AG08395 (cell line): ENCODE data around the gene SLC15A5.

Experiments
- DNase-seq: peaks from one replicate; pipeline ENCODE4 v3.0.0; 2012; ENCODE audit warnings: mixed read lengths, low spot score

SLC15A5 gene

DNA sequence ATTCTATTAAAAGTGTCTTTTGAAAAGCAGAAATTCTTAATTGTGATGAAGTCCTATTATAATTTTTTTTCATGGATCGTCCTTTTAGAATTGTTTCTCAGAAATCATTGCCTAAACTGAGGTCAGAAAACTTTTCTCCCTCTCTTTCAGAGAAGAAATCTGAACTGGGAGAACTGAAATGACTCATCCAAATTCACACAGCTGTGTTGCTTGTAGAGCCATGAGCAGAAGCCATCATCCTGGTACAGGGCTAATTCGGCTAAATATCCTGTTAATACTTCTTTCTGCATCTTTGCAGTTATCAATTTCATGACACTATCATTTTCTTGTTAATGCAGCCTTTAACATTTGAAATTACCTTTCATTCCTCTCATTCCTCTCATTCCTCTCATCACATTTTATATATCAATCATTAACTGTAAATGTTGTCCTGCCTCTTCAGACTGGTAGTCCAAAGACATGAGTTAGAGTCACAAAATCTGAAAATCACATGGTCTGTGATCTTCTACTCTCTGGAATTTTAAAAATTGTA lies 15.5 kb downstream of the SLC15A5 start:
- DNase-seq: no peak

DNA sequence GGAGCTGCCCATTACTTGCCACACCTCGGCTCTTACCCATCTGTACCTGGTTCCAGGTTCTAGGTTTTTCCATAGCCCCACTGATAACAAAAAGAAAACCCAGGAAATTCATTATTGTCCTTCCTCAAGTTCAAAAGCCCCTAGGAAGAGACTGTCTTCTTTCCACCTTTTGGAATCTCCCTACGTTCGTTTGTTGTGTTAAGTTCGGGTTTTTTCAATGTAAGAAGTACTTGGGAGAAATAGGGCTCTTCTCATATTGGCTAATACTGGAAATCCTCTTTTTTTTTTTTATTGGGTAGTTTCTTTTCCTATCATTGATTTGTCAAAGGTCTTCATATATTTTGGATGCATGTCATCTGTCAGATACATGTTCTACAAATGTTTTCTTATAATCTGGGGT lies 17.3 kb downstream of the SLC15A5 start:
- DNase-seq: no peak

GRCh38 chr12:16258963-16259362 lies 18.5 kb downstream of the SLC15A5 start:
- DNase-seq: no peak

- DNase-seq: no peak
Measured at GRCh38 chr12:16246264-16246663, 31.2 kb downstream of the SLC15A5 start.

DNA sequence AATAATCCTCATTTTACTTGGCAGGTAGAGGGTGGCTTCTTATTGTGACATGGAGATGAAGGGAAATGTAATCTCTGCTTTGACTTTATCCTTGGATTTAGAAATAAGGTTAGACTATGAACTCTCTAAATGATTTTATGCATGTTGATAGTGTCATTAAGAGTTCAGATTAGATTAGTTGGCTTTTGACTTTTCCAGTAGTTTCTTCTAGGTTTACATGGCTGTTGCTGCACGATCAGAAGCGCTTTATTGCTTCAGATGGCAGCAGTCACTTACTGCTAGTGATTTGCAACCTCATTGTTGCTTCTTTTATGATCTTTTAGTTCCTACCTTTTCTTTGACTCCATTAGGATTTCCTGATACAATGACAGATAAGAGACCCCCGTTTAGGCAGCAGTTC lies 32.3 kb downstream of the SLC15A5 start:
- no peak for DNase-seq

GRCh38 chr12:16243487-16244412 lies 33.7 kb downstream of the SLC15A5 start:
- DNase-seq: no peak

DNA sequence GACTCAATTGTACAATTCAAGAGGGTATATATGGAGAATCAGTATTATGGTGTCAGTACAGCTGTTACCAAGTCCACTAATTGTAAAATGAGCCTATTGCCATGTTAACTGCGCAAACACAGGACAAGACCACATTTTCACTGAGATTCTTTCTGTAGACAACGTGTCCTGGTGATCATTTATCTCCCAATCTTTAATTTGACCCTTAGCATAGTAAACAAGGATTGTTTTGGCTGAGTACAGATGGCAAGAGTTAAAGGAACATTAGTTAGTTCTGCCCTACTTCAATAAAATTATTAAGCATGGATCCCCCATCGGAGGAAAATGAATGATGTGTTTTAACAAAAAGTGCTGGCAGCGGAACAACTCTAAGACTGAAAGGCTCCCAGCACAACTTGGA lies 36.1 kb downstream of the SLC15A5 start:
- DNase-seq: no peak

DNA sequence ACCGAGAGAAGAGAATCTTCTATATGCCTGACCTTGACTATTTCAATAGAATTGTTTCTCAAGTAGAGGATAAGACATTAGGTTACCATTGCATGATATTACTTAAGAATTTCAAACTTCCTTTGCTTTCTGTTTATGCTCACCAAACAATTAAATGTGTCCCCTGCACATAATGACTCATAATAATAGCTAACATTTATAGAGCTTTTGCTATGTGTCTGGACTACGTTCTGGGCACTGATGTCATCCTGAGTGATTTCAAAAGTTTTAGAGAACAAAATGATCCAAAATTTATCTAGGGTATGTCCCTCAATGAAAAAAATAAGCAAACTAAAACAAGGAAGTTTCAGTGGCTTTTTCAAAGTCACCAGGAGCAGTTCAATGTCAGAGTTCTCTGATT lies 38.8 kb downstream of the SLC15A5 start:
- DNase-seq: no peak

DNA sequence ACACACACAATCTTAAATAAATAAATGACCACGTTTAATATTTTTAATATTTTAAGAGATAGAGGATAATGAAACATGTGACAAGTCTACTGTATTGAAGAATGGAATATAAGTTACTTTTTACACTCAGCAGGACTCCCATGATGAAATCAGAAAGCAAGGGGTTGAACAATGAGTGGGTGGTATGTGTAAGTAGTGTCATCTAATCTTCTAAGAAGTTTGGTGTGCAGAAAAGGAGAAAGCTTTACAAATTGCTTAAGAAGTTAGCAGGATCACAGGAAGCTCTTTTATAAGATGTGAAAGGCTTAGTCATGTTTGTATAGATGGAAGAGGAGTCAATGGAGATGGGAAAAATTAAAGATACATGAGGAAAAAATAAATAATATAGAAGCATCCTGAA lies 47.8 kb downstream of the SLC15A5 start:
- no peak for DNase-seq

- DNase-seq: no peak
Measured at GRCh38 chr12:16228067-16228466, 49.4 kb downstream of the SLC15A5 start.

GRCh38 chr12:16225692-16226091 lies 51.8 kb downstream of the SLC15A5 start:
- DNase-seq: no peak

DNA sequence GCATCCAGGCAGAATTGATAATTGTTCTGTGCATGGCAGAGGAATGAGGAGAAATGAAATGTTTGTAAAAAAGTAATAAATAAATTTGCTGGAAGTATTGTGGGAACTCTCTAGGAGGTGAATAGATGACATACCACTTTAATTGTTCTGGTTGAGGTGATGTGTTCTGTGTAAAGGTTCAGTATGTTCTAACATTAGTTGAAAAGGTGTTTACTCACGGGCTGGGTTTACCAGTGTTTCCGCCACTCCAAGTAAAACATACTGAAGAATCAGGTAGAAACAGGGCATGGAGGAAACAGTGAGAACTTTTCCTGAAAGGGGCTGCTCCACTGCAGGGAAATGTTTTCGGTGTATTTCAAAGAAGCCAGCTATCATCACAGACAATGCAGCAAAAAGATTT lies 53.3 kb downstream of the SLC15A5 start:
- no peak for DNase-seq

- DNase-seq: no peak
Measured at GRCh38 chr12:16221776-16222175, 55.7 kb downstream of the SLC15A5 start.

GRCh38 chr12:16220120-16220519 lies 57.4 kb downstream of the SLC15A5 start:
- DNase-seq: no peak

- no peak for DNase-seq
Measured at GRCh38 chr12:16218934-16219751, 58.3 kb downstream of the SLC15A5 start.

DNA sequence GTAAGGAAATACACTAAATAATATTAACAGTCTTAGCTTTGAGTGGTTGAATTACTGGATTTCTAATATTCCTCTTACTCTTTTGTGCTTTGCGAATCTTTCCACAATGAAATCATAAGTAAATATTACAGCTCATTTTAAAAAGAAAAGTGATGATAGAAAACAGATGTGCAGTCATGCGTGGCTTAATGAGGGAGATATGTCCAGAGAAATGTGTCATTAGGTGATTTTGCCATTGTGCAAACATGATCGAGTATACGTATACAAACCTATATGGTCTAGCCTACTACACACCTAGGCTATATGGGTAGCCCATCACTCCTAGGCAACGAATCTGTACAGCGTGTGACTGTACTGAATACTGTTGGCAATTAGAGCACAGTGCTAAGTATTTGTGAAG lies 59.3 kb downstream of the SLC15A5 start:
- no peak for DNase-seq

- DNase-seq: no peak
Measured at GRCh38 chr12:16211731-16212130, 65.8 kb downstream of the SLC15A5 start.

GRCh38 chr12:16198884-16199283 lies 78.6 kb downstream of the SLC15A5 start:
- DNase-seq: no peak

- DNase-seq: no peak
Measured at GRCh38 chr12:16197600-16197999, 79.9 kb downstream of the SLC15A5 start.

DNA sequence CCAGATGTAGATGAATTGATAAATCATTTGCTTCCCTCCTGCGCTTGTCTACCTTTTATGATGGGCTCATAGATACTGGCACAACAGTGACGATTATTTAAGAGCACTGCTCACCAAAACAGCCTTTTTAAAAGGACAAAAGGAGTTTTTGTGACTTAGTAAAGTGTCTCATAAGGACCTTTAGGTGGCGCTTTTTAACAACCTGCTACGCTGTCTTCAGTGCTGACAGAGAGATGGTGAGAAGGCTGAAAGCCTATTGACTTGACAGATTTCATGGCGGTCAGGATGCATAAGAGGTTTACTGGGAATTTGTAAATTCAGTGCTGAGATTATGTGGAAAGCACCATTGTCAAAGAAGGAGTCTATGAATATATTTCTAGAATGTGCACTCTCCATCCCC lies 87.6 kb downstream of the SLC15A5 start:
- no peak for DNase-seq

- DNase-seq: no peak
Measured at GRCh38 chr12:16187660-16188059, 89.8 kb downstream of the SLC15A5 start.

DNA sequence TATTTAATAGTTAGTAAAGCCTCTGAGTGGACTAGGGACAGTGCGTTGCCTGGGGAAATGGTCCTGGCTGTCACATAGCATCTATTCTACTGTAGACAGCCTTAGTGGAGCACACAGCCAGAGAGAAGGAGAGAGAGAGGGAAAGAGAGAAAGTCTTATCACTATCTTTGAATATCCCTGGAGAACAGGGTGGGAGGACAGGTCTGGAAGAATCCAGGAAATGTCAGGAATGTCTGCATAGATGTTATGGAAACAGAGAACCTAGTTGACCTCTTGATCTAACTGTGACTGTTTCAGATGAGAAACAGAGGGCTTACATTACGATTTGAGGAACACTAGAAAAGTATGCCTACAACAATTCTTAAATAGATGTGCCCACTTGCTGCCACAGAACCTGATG lies 92.8 kb downstream of the SLC15A5 start:
- no peak for DNase-seq

- DNase-seq: no peak
Measured at GRCh38 chr12:16183541-16183940, 93.9 kb downstream of the SLC15A5 start.
